ENCODE data around the gene TSEN15. TPM values are rescaled to one million over a fixed set of nuclear protein-coding genes. Genes with fewer than 3 reads are reported as not detected.
A peak's percentile ranks its signal among the peaks of the same experiment; 100 is the strongest.

TSEN15 gene
- total and polyA plus RNA-seq, 2 donors, result 30.1 to 41.4 TPM

- Histone ChIP-seq H3K4me1 (ENCODE audit: control insufficient read depth in 2 of 2, insufficient read depth in 2 of 2, low read length in 2 of 2) (no peaks in the 10 kb centered on the region), H3K27ac (ENCODE audit: low read depth in 1 of 2, low read length in 1 of 2) (no peak overlapping the region), H3K9me3 (ENCODE audit: control insufficient read depth in 2 of 2, insufficient read depth in 1 of 2, low read length in 1 of 2) (no peaks in the 10 kb centered on the region), H3K36me3 (ENCODE audit: control insufficient read depth in 2 of 2, insufficient read depth in 2 of 2, low read length in 1 of 2) (peaks cover 3 to 4% of the 10 kb centered on the region in 2 donors), H3K4me3 (ENCODE audit: low read length in 2 of 2) (no peak overlapping the region), H3K27me3 (ENCODE audit: control insufficient read depth in 2 of 2, insufficient read depth in 1 of 2, low read length in 1 of 2) (no peaks in the 10 kb centered on the region)
- WGBS, result 96% methylated on average over 2 of the region's 2 CpGs
- DNase-seq (ENCODE audit: low read depth in 6 of 9, low spot score in 9 of 9), result no peak
Observed at GRCh38 chr1:184072376-184072775, 20.8 kb downstream of the TSEN15 start.

GRCh38 chr1:184074383-184074782, 22.9 kb downstream of the TSEN15 start:
- H3K36me3 ChIP-seq (ENCODE audit: control insufficient read depth in 2 of 2, insufficient read depth in 2 of 2, low read length in 1 of 2), result peaks cover 3 to 4% of the 10 kb centered on the region in 2 donors
- no peaks in the 10 kb centered on the region for H3K4me1 ChIP-seq (ENCODE audit: control insufficient read depth in 2 of 2, insufficient read depth in 2 of 2, low read length in 2 of 2)
- no peak for DNase-seq (ENCODE audit: low read depth in 6 of 9, low spot score in 9 of 9)
- H3K9me3 ChIP-seq (ENCODE audit: control insufficient read depth in 2 of 2, insufficient read depth in 1 of 2, low read length in 1 of 2), result no peaks in the 10 kb centered on the region
- H3K27ac ChIP-seq (ENCODE audit: low read depth in 1 of 2, low read length in 1 of 2), result no peak overlapping the region
- no peak overlapping the region for H3K4me3 ChIP-seq (ENCODE audit: low read length in 2 of 2)
- H3K27me3 ChIP-seq (ENCODE audit: control insufficient read depth in 2 of 2, insufficient read depth in 1 of 2, low read length in 1 of 2), result no peaks in the 10 kb centered on the region
- WGBS, result 96% methylated on average over 2 of the region's 2 CpGs

GRCh38 chr1:184075055-184076029, 23.8 kb downstream of the TSEN15 start:
- no peaks in the 10 kb centered on the region for H3K4me1 ChIP-seq (ENCODE audit: control insufficient read depth in 2 of 2, insufficient read depth in 2 of 2, low read length in 2 of 2)

GRCh38 chr1:184078564-184079249, 27.2 kb downstream of the TSEN15 start:
- WGBS, result 48% methylated on average over 2 of the region's 2 CpGs
- DNase-seq (ENCODE audit: low read depth in 6 of 9, low spot score in 9 of 9), result no peak
- Histone ChIP-seq H3K36me3 (ENCODE audit: control insufficient read depth in 2 of 2, insufficient read depth in 2 of 2, low read length in 1 of 2) (peaks cover 0 to 4% of the 10 kb centered on the region in 2 donors), H3K4me1 (ENCODE audit: control insufficient read depth in 2 of 2, insufficient read depth in 2 of 2, low read length in 2 of 2) (no peaks in the 10 kb centered on the region), H3K9me3 (ENCODE audit: control insufficient read depth in 2 of 2, insufficient read depth in 1 of 2, low read length in 1 of 2) (no peaks in the 10 kb centered on the region), H3K4me3 (ENCODE audit: low read length in 2 of 2) (no peak overlapping the region), H3K27ac (ENCODE audit: low read depth in 1 of 2, low read length in 1 of 2) (no peak overlapping the region), H3K27me3 (ENCODE audit: control insufficient read depth in 2 of 2, insufficient read depth in 1 of 2, low read length in 1 of 2) (no peaks in the 10 kb centered on the region)

More at GRCh38 chr1:184075055-184076029, 23.8 kb downstream of the TSEN15 start:
- DNase-seq (ENCODE audit: low read depth in 6 of 9, low spot score in 9 of 9), result peak in 7 of 9 donors; percentile 11 to 64 (median 38)
- Histone ChIP-seq H3K27me3 (ENCODE audit: control insufficient read depth in 2 of 2, insufficient read depth in 1 of 2, low read length in 1 of 2) (no peaks in the 10 kb centered on the region), H3K27ac (ENCODE audit: low read depth in 1 of 2, low read length in 1 of 2) (no peak overlapping the region), H3K4me3 (ENCODE audit: low read length in 2 of 2) (no peak overlapping the region), H3K36me3 (ENCODE audit: control insufficient read depth in 2 of 2, insufficient read depth in 2 of 2, low read length in 1 of 2) (peaks cover 3 to 4% of the 10 kb centered on the region in 2 donors), H3K9me3 (ENCODE audit: control insufficient read depth in 2 of 2, insufficient read depth in 1 of 2, low read length in 1 of 2) (no peaks in the 10 kb centered on the region)
- 66% methylated on average over 4 of the region's 4 CpGs for WGBS

- no peak for DNase-seq (ENCODE audit: low read depth in 6 of 9, low spot score in 9 of 9)
- H3K27me3 ChIP-seq (ENCODE audit: control insufficient read depth in 2 of 2, insufficient read depth in 1 of 2, low read length in 1 of 2), result no peaks in the 10 kb centered on the region
- no peak overlapping the region for H3K4me3 ChIP-seq (ENCODE audit: low read length in 2 of 2)
- H3K27ac ChIP-seq (ENCODE audit: low read depth in 1 of 2, low read length in 1 of 2), result no peak overlapping the region
- H3K36me3 ChIP-seq (ENCODE audit: control insufficient read depth in 2 of 2, insufficient read depth in 2 of 2, low read length in 1 of 2), result no peaks in the 10 kb centered on the region
- H3K9me3 ChIP-seq (ENCODE audit: control insufficient read depth in 2 of 2, insufficient read depth in 1 of 2, low read length in 1 of 2), result no peaks in the 10 kb centered on the region
- H3K4me1 ChIP-seq (ENCODE audit: control insufficient read depth in 2 of 2, insufficient read depth in 2 of 2, low read length in 2 of 2), result no peaks in the 10 kb centered on the region
Observed at GRCh38 chr1:184080309-184080708, 28.8 kb downstream of the TSEN15 start.

- H3K27ac ChIP-seq (ENCODE audit: low read depth in 1 of 2, low read length in 1 of 2), result no peak overlapping the region
- no peaks in the 10 kb centered on the region for H3K27me3 ChIP-seq (ENCODE audit: control insufficient read depth in 2 of 2, insufficient read depth in 1 of 2, low read length in 1 of 2)
- no peak for DNase-seq (ENCODE audit: low read depth in 6 of 9, low spot score in 9 of 9)
- H3K4me3 ChIP-seq (ENCODE audit: low read length in 2 of 2), result no peak overlapping the region
- H3K9me3 ChIP-seq (ENCODE audit: control insufficient read depth in 2 of 2, insufficient read depth in 1 of 2, low read length in 1 of 2), result no peaks in the 10 kb centered on the region
- no peaks in the 10 kb centered on the region for H3K36me3 ChIP-seq (ENCODE audit: control insufficient read depth in 2 of 2, insufficient read depth in 2 of 2, low read length in 1 of 2)
- WGBS, result 98% methylated on average over 5 of the region's 5 CpGs
- no peaks in the 10 kb centered on the region for H3K4me1 ChIP-seq (ENCODE audit: control insufficient read depth in 2 of 2, insufficient read depth in 2 of 2, low read length in 2 of 2)
Observed at GRCh38 chr1:184082541-184083415, 31.2 kb downstream of the TSEN15 start.

- H3K27ac ChIP-seq (ENCODE audit: low read depth in 1 of 2, low read length in 1 of 2), result no peak overlapping the region
- no peak overlapping the region for H3K4me3 ChIP-seq (ENCODE audit: low read length in 2 of 2)
- H3K27me3 ChIP-seq (ENCODE audit: control insufficient read depth in 2 of 2, insufficient read depth in 1 of 2, low read length in 1 of 2), result no peaks in the 10 kb centered on the region
- no peaks in the 10 kb centered on the region for H3K36me3 ChIP-seq (ENCODE audit: control insufficient read depth in 2 of 2, insufficient read depth in 2 of 2, low read length in 1 of 2)
- no peaks in the 10 kb centered on the region for H3K4me1 ChIP-seq (ENCODE audit: control insufficient read depth in 2 of 2, insufficient read depth in 2 of 2, low read length in 2 of 2)
- DNase-seq (ENCODE audit: low read depth in 6 of 9, low spot score in 9 of 9), result no peak
- no peaks in the 10 kb centered on the region for H3K9me3 ChIP-seq (ENCODE audit: control insufficient read depth in 2 of 2, insufficient read depth in 1 of 2, low read length in 1 of 2)
Observed at GRCh38 chr1:184085667-184086066, 34.1 kb downstream of the TSEN15 start.

- no peaks in the 10 kb centered on the region for H3K9me3 ChIP-seq (ENCODE audit: control insufficient read depth in 2 of 2, insufficient read depth in 1 of 2, low read length in 1 of 2)
- H3K4me3 ChIP-seq (ENCODE audit: low read length in 2 of 2), result no peak overlapping the region
- 94% methylated on average over 8 of the region's 8 CpGs for whole genome bisulfite sequencing
- H3K36me3 ChIP-seq (ENCODE audit: control insufficient read depth in 2 of 2, insufficient read depth in 2 of 2, low read length in 1 of 2), result no peaks in the 10 kb centered on the region
- no peak for DNase-seq (ENCODE audit: low read depth in 6 of 9, low spot score in 9 of 9)
- H3K27me3 ChIP-seq (ENCODE audit: control insufficient read depth in 2 of 2, insufficient read depth in 1 of 2, low read length in 1 of 2), result no peaks in the 10 kb centered on the region
- H3K27ac ChIP-seq (ENCODE audit: low read depth in 1 of 2, low read length in 1 of 2), result no peak overlapping the region
- H3K4me1 ChIP-seq (ENCODE audit: control insufficient read depth in 2 of 2, insufficient read depth in 2 of 2, low read length in 2 of 2), result no peaks in the 10 kb centered on the region
Observed at GRCh38 chr1:184088037-184088436, 36.5 kb downstream of the TSEN15 start.

Measured in thymus (tissue), 11 donors.